Esophagus squamous epithelium (tissue), 5 donors: ENCODE results near the gene WDFY1. TPM values are rescaled to one million over a fixed set of nuclear protein-coding genes. Genes with fewer than 3 reads are reported as not detected.
A peak's percentile ranks its signal among the peaks of the same experiment; 100 is the strongest.

Source experiments
- DNase-seq: peaks from one replicate; lab custom pipeline; 2025; lab: John Stamatoyannopoulos, UW
- H3K27ac ChIP-seq, 4 donors: fragments of 200-600 bp; sonication (generic); one replicate each; pipeline ENCODE4 v1.5.1; 2016 to 2019; ENCODE audit warnings: mild to moderate bottlenecking in 1 of 4
- H3K27me3 ChIP-seq, 4 donors: fragments of 200-600 bp; sonication (generic); 1 replicate in 3 of 4; 2 replicates in 1 of 4; pipeline versions ENCODE4 v1.5.1 to v1.6.0; 2017 to 2021; ENCODE audit warnings: antibody characterized with exemption in 1 of 4
- H3K36me3 ChIP-seq, 3 donors: fragments of 200-600 bp; sonication (generic); one replicate each; pipeline ENCODE4 v1.5.1; 2016 to 2019
- H3K4me1 ChIP-seq, 3 donors: fragments of 200-600 bp; sonication (generic); one replicate each; pipeline ENCODE4 v1.5.1; 2017 to 2019
- H3K4me3 ChIP-seq, 4 donors: fragments of 200-600 bp; sonication (generic); 1 replicate in 3 of 4; 2 replicates in 1 of 4; pipeline ENCODE4 v1.5.1; 2016 to 2019; ENCODE audit warnings: mild to moderate bottlenecking in 2 of 4, moderate library complexity in 1 of 4
- H3K9me3 ChIP-seq, 3 donors: fragments of 200-600 bp; sonication (generic); one replicate each; pipeline ENCODE4 v1.5.1; 2016 to 2019
- CTCF ChIP-seq, 6 experiments: fragments of 450-650 bp in 4 of 6; fragments of 200-600 bp in 2 of 6; sonication (generic) in 2 of 6; IDR thresholded peaks; one replicate each; pipeline ENCODE4 v1.5.1; 2016 to 2019; ENCODE audit warnings: antibody characterized with exemption in 6 of 6, mild to moderate bottlenecking in 4 of 6, moderate library complexity in 4 of 6
- POLR2A ChIP-seq, 4 donors: fragments of 450-650 bp; IDR thresholded peaks; one replicate each; pipeline ENCODE4 v1.6.1; 2017; ENCODE audit warnings: antibody characterized with exemption in 4 of 4, mild to moderate bottlenecking in 4 of 4, moderate library complexity in 3 of 4
- WGBS, 2 donors: methylation state at CpG; one replicate each; pipeline ENCODE4 v1.1.5; 2018; 5-methylcytosine and 5-hydroxymethylcytosine counted together
- intact Hi-C: fragments of 100-400 bp; cut with DNase I; formaldehyde crosslinking; loops from one replicate; pipeline ENCODE4 v1.15.0; 2022
- total RNA-seq, 4 donors: library from RNA; depleted of rRNA; stranded (reverse); fragments of >200 nt; gene quantifications; one replicate each; pipeline ENCODE4 v1.1.0, GENCODE V29; 2016
- donor health status: DM: yes; HTN: yes; CAD: no.

WDFY1 gene
- total RNA-seq, 4 donors from 2014 or later: 13.8 to 36.4 (median 21.3) TPM

- 61 to 70% methylated on average over 2 to 3 of the region's 3 CpGs for WGBS, 2 donors
- TF ChIP-seq POLR2A (IDR thresholded peaks at IDR 0.05): no peak
- no peak for TF ChIP-seq CTCF (IDR thresholded peaks at IDR 0.05)
These were observed 103.5 kb downstream of the WDFY1 start for GRCh38 chr2:223841436-223842190.

GRCh38 chr2:223837287-223838061 is 107.7 kb downstream of the WDFY1 start, which contains the start of gene AP1S3:
AP1S3 (minus strand) TSS chr2:223837582; CDS start chr2:223837450, 132 bp downstream.
- Histone ChIP-seq H3K4me3 (peak within 1 kb of the TSS; percentile 58 to 95 (median 81)), H3K4me1 (peaks cover 0 to 30% (median 10%) of the 10 kb centered on the region in 3 donors), H3K9me3 (no peaks in the 10 kb centered on the region), H3K27me3 (no peaks in the 10 kb centered on the region), H3K27ac (peak within 1 kb of the TSS; percentile 70 to 87 (median 80)), H3K36me3 (no peaks in the 10 kb centered on the region)
- 0 to 3% methylated on average over 6 to 16 of the region's 82 CpGs for WGBS, 2 donors
- peak in 1 of 4 donors; percentile 61 for TF ChIP-seq POLR2A (IDR thresholded peaks at IDR 0.05)
- peak in 2 of 6 experiments; percentile 9 to 18 for TF ChIP-seq CTCF (IDR thresholded peaks at IDR 0.05)
- peak; percentile 22 for DNase-seq
- intact Hi-C loops: no loop called here

More at GRCh38 chr2:223841436-223842190, 103.5 kb downstream of the WDFY1 start:
- Histone ChIP-seq H3K9me3 (no peaks in the 10 kb centered on the region), H3K4me3 (no peak overlapping the region), H3K4me1 (peaks cover 0 to 13% (median 3%) of the 10 kb centered on the region in 3 donors), H3K27me3 (no peaks in the 10 kb centered on the region), H3K27ac (no peak overlapping the region), H3K36me3 (no peaks in the 10 kb centered on the region)
- intact Hi-C loops: no loop called here
- no peak for DNase-seq

GRCh38 chr2:223835701-223836532 is 109.2 kb downstream of the WDFY1 start:
- no peak for DNase-seq
- Histone ChIP-seq H3K9me3 (no peaks in the 10 kb centered on the region), H3K4me1 (peaks cover 0 to 30% (median 10%) of the 10 kb centered on the region in 3 donors), H3K4me3 (peak overlapping the region in 3 of 4 donors; percentile 58 to 95 (median 88)), H3K27me3 (no peaks in the 10 kb centered on the region), H3K27ac (peak overlapping the region in 1 of 4 donors; percentile 9), H3K36me3 (no peaks in the 10 kb centered on the region)
- WGBS, 2 donors: 58 to 67% methylated on average over 4 to 8 of the region's 15 CpGs
- intact Hi-C loops: no loop called here
- TF ChIP-seq POLR2A (IDR thresholded peaks at IDR 0.05) (no peak), CTCF (IDR thresholded peaks at IDR 0.05) (no peak)

- intact Hi-C loops: no loop called here
- Histone ChIP-seq H3K9me3 (no peaks in the 10 kb centered on the region), H3K36me3 (no peaks in the 10 kb centered on the region), H3K27me3 (no peaks in the 10 kb centered on the region), H3K4me1 (peaks cover 0 to 30% (median 10%) of the 10 kb centered on the region in 3 donors), H3K27ac (no peak overlapping the region), H3K4me3 (no peak overlapping the region)
- TF ChIP-seq CTCF (IDR thresholded peaks at IDR 0.05) (no peak), POLR2A (IDR thresholded peaks at IDR 0.05) (no peak)
- no peak for DNase-seq
- WGBS, 2 donors: 92 to 100% methylated on average over 1 of the region's 1 CpG
These were observed 110.7 kb downstream of the WDFY1 start for GRCh38 chr2:223834431-223834830.
